D341Med (cell line): ENCODE measurements around the gene SAMMSON.

ENCODE experiments used
- DNase-seq: peaks from one replicate; pipeline ENCODE4 v3.0.0; 2012; ENCODE audit warnings: low spot score

Gene SAMMSON

GRCh38 chr3:70011582-70011981 lies 12.0 kb downstream of the SAMMSON start:
- DNase-seq, result no peak

- DNase-seq, result no peak
Observed at GRCh38 chr3:70020906-70021660, 21.6 kb downstream of the SAMMSON start.

- DNase-seq, result no peak
Observed at GRCh38 chr3:70028361-70028760, 28.8 kb downstream of the SAMMSON start.

GRCh38 chr3:70038693-70039092 lies 39.2 kb downstream of the SAMMSON start:
- no peak for DNase-seq

GRCh38 chr3:70040386-70040785 lies 40.9 kb downstream of the SAMMSON start:
- no peak for DNase-seq

- DNase-seq, result no peak
Observed at GRCh38 chr3:70042641-70043040, 43.1 kb downstream of the SAMMSON start.

GRCh38 chr3:70049761-70050160 lies 50.2 kb downstream of the SAMMSON start:
- DNase-seq, result no peak

- no peak for DNase-seq
Observed at GRCh38 chr3:70053293-70053692, 53.8 kb downstream of the SAMMSON start.

GRCh38 chr3:70056081-70056480 lies 56.5 kb downstream of the SAMMSON start:
- DNase-seq, result no peak

- no peak for DNase-seq
Observed at GRCh38 chr3:70057426-70057825, 57.9 kb downstream of the SAMMSON start.

GRCh38 chr3:70061096-70061495 lies 61.6 kb downstream of the SAMMSON start:
- DNase-seq, result no peak

- peak; percentile 38 for DNase-seq
Observed at GRCh38 chr3:70064194-70064779, 64.8 kb downstream of the SAMMSON start.

GRCh38 chr3:70065696-70066253 lies 66.2 kb downstream of the SAMMSON start:
- DNase-seq, result peak; percentile 37

GRCh38 chr3:70067860-70068521 lies 68.5 kb downstream of the SAMMSON start:
- no peak for DNase-seq

GRCh38 chr3:70069557-70069956 lies 70.0 kb downstream of the SAMMSON start:
- no peak for DNase-seq

- no peak for DNase-seq
Observed at GRCh38 chr3:70071138-70071537, 71.6 kb downstream of the SAMMSON start.

- DNase-seq, result no peak
Observed at GRCh38 chr3:70072180-70072579, 72.6 kb downstream of the SAMMSON start.

- DNase-seq, result no peak
Observed at GRCh38 chr3:70072754-70073153, 73.2 kb downstream of the SAMMSON start.

- no peak for DNase-seq
Observed at GRCh38 chr3:70075101-70075500, 75.6 kb downstream of the SAMMSON start.

- DNase-seq, result no peak
Observed at GRCh38 chr3:70076396-70076795, 76.9 kb downstream of the SAMMSON start.

GRCh38 chr3:70078778-70079177 lies 79.2 kb downstream of the SAMMSON start:
- DNase-seq, result no peak

- DNase-seq, result no peak
Observed at GRCh38 chr3:70085613-70086012, 86.1 kb downstream of the SAMMSON start.

- no peak for DNase-seq
Observed at GRCh38 chr3:70086336-70086735, 86.8 kb downstream of the SAMMSON start.
